PC-3 (cell line): ENCODE data around the gene NINJ2. TPM values are rescaled to one million over a fixed set of nuclear protein-coding genes. Genes with fewer than 3 reads are reported as not detected.

Source experiments
- ATAC-seq: fragments of 200-7000 bp; cut with Tn5 transposase; 2 replicates; pipeline ENCODE4 v1.9.1; 2020; ENCODE audit warnings: mild to moderate bottlenecking, moderate library complexity
- BruUV-seq: library from RNA; stranded (reverse); fragments of 400-500 nt; replicated peaks from 2 replicates; lab custom pipeline; 2021; lab: Mats Ljungman, UMichigan
- CTCF ChIA-PET: fragments of 300-600 bp; sonication (Branson Sonifier 250); formaldehyde crosslinking; loops from one replicate; lab custom pipeline; 2022; ENCODE audit warnings: antibody characterized with exemption; lab: Charles Lee
- POLR2A ChIA-PET: fragments of 300-600 bp; sonication (Branson Sonifier 250); formaldehyde crosslinking; loops from one replicate; lab custom pipeline; 2022; ENCODE audit warnings: antibody characterized with exemption; ENCODE audit not compliant: unreplicated experiment; lab: Charles Lee
- DNase-seq: peaks from one replicate; pipeline ENCODE4 v3.0.0-alpha.2; 2015
- H2AFZ ChIP-seq: fragments of 300-600 bp; sonication (generic); 2 replicates; pipeline ENCODE4 v1.6.0; 2016; ENCODE audit warnings: antibody characterized with exemption, low read length
- H3F3A ChIP-seq: fragments of 300-600 bp; sonication (generic); one replicate; pipeline ENCODE4 v1.6.0; 2017; ENCODE audit warnings: antibody characterized with exemption, low read length, control low read depth, mild to moderate bottlenecking; ENCODE audit not compliant: unreplicated experiment
- H3K27ac ChIP-seq: fragments of 300-600 bp; sonication (generic); 2 replicates; pipeline ENCODE4 v1.5.1; 2016; ENCODE audit warnings: mild to moderate bottlenecking, low read length
- H3K27me3 ChIP-seq: fragments of 300-600 bp; sonication (generic); 2 replicates; pipeline ENCODE4 v1.6.1; 2016; ENCODE audit warnings: low read length, mixed read lengths
- H3K36me3 ChIP-seq: fragments of 300-600 bp; sonication (generic); 2 replicates; pipeline ENCODE4 v1.6.1; 2016; ENCODE audit warnings: low read depth, mixed run types, low read length, mixed read lengths
- H3K4me1 ChIP-seq: fragments of 300-600 bp; sonication (generic); 2 replicates; pipeline ENCODE4 v1.5.1; 2016; ENCODE audit warnings: low read length; ENCODE audit not compliant: insufficient read depth
- H3K4me2 ChIP-seq: fragments of 300-600 bp; sonication (generic); 2 replicates; pipeline ENCODE4 v1.6.0; 2016; ENCODE audit warnings: low read length
- H3K4me3 ChIP-seq: fragments of 300-600 bp; sonication (generic); 2 replicates; pipeline ENCODE4 v1.5.1; 2016; ENCODE audit warnings: mild to moderate bottlenecking, low read length, mixed read lengths
- H3K79me2 ChIP-seq: fragments of 300-600 bp; sonication (generic); 2 replicates; pipeline ENCODE4 v1.6.1; 2017; ENCODE audit warnings: low read length, mixed read lengths
- H3K9ac ChIP-seq: fragments of 300-600 bp; sonication (generic); 2 replicates; pipeline ENCODE4 v1.6.0; 2016; ENCODE audit warnings: mild to moderate bottlenecking, low read length
- H3K9me2 ChIP-seq: fragments of 300-600 bp; sonication (generic); replicated peaks from 2 replicates; pipeline ENCODE4 v1.6.1; 2016; ENCODE audit warnings: mixed run types, low read length, mixed read lengths
- H3K9me3 ChIP-seq: fragments of 300-600 bp; sonication (generic); 2 replicates; pipeline ENCODE4 v1.6.1; 2016; ENCODE audit warnings: low read length, mixed read lengths
- H4K20me1 ChIP-seq: fragments of 300-600 bp; sonication (generic); 2 replicates; pipeline ENCODE4 v1.6.1; 2016; ENCODE audit warnings: low read length, mixed read lengths
- CTCF ChIP-seq: fragments of 300-600 bp; sonication (generic); conservative IDR thresholded peaks from 2 replicates; pipeline ENCODE4 v1.5.1; 2017; ENCODE audit warnings: antibody characterized with exemption, low read depth, mild to moderate bottlenecking, low read length
- EZH2 ChIP-seq: fragments of 300-600 bp; sonication (generic); IDR thresholded peaks from one replicate; pipeline ENCODE4 v1.6.1; 2017; ENCODE audit warnings: antibody characterized with exemption, mild to moderate bottlenecking, low read length; ENCODE audit not compliant: unreplicated experiment
- EZH2phosphoT487 ChIP-seq: fragments of 300-600 bp; sonication (generic); IDR thresholded peaks from 2 replicates; pipeline ENCODE4 v1.6.1; 2018; ENCODE audit warnings: mild to moderate bottlenecking, antibody characterized with exemption, low read length, borderline replicate concordance
- intact Hi-C: fragments of 100-400 bp; cut with micrococcal nuclease; formaldehyde crosslinking; loops from 2 replicates; pipeline ENCODE4 v1.9.0; 2023
- total RNA-seq: library from RNA; depleted of rRNA; stranded (reverse); fragments of >200 nt; gene quantifications from 2 replicates; pipeline ENCODE4 v1.2.3, GENCODE V29; 2014

NINJ2 gene
- total RNA-seq, 1 experiment from 2014 or later: not detected

- no peak overlapping the region for H3K27ac ChIP-seq
- POLR2A ChIA-PET: no interaction called here
These were observed 982 bp upstream of the NINJ2 start for GRCh38 chr12:664075-664778.

GRCh38 chr12:662566-663292 lies 516 bp downstream of the NINJ2 start:
- no peaks in the 10 kb centered on the region for H3F3A ChIP-seq
- no peaks in the 10 kb centered on the region for H3K79me2 ChIP-seq
- TF ChIP-seq EZH2: no peak
- no peak for TF ChIP-seq EZH2phosphoT487
- TF ChIP-seq CTCF: no peak
- ChIA-PET POLR2A (no interaction called here), CTCF (interaction anchor here (0.8 kb wide), 1 partner anchor 88 kb away, joined by 5 read pairs; no protein-coding TSS in a partner anchor)
- H4K20me1 ChIP-seq: no peaks in the 10 kb centered on the region
- no peaks in the 10 kb centered on the region for H3K36me3 ChIP-seq
- no peak overlapping the region for H3K4me3 ChIP-seq
- H3K9ac ChIP-seq: no peak overlapping the region
- DNase-seq: no peak
- H3K4me1 ChIP-seq: peaks cover 10% of the 10 kb centered on the region; the same call in 1 of the 2 replicates
- H3K4me2 ChIP-seq: no peak overlapping the region
- no peak for ATAC-seq
- H2AFZ ChIP-seq: no peak overlapping the region
- intact Hi-C loops: no loop called here
- no peaks in the 10 kb centered on the region for H3K9me3 ChIP-seq
- no peaks in the 10 kb centered on the region for H3K9me2 ChIP-seq
- H3K27me3 ChIP-seq: no peaks in the 10 kb centered on the region
- no TSS peak for BruUV-seq
- no peak overlapping the region for H3K27ac ChIP-seq

More at GRCh38 chr12:664075-664778, 982 bp upstream of the NINJ2 start:
- Histone ChIP-seq H3K27me3 (no peaks in the 10 kb centered on the region), H3F3A (no peaks in the 10 kb centered on the region), H3K79me2 (no peaks in the 10 kb centered on the region), H3K9me3 (no peaks in the 10 kb centered on the region), H3K4me3 (no peak overlapping the region), H3K4me2 (no peak overlapping the region), H3K9me2 (no peaks in the 10 kb centered on the region), H3K9ac (no peak overlapping the region), H2AFZ (no peak overlapping the region), H3K36me3 (no peaks in the 10 kb centered on the region), H3K4me1 (peaks cover 10% of the 10 kb centered on the region; the same call in 1 of the 2 replicates), H4K20me1 (no peaks in the 10 kb centered on the region)
- no TSS peak for BruUV-seq
- TF ChIP-seq EZH2phosphoT487 (no peak), EZH2 (no peak), CTCF (no peak)
- CTCF ChIA-PET: no interaction called here
- DNase-seq (no peak), ATAC-seq (no peak)
- intact Hi-C loops: no loop called here
